ENCODE data around the gene PPP4R2. TPM values are rescaled to one million over a fixed set of nuclear protein-coding genes. Genes with fewer than 3 reads are reported as not detected.

PPP4R2 gene
- total and polyA plus RNA-seq, 2 donors (not counting 3 experiments of a cell fraction or from before 2014, with no cell fraction given), result 6.5 to 74.4 TPM

- Histone ChIP-seq H2AFZ (ENCODE audit: low read depth, low read length) (no peak overlapping the region), H3K9ac (replicated peaks; ENCODE audit: extremely low read depth, insufficient read depth, low read length) (no peak overlapping the region), H3K4me2 (ENCODE audit: insufficient read depth, low read length) (no peak overlapping the region), H3K27ac (ENCODE audit: insufficient read depth, low read depth, low read length) (no peak overlapping the region), H3K36me3 (ENCODE audit: control insufficient read depth in 2 of 2, extremely low read depth in 1 of 2, insufficient read depth in 2 of 2, low read length in 2 of 2) (no peaks in the 10 kb centered on the region), H4K20me1 (replicated peaks; ENCODE audit: control insufficient read depth, extremely low read depth, insufficient read depth, low read length) (no peaks in the 10 kb centered on the region), H3K9me3 (replicated peaks; ENCODE audit: control insufficient read depth, insufficient read depth, low read length) (no peaks in the 10 kb centered on the region), H3K27me3 (ENCODE audit: control insufficient read depth in 2 of 2, insufficient read depth in 2 of 2, low read length in 2 of 2) (peaks cover 3% of the 10 kb centered on the region in 2 experiments), H3K4me1 (ENCODE audit: control insufficient read depth, extremely low read depth, insufficient read depth, low read length) (no peaks in the 10 kb centered on the region), H3K9me1 (replicated peaks; ENCODE audit: control insufficient read depth, extremely low read depth, insufficient read depth, low read length) (no peaks in the 10 kb centered on the region), H3K4me3 (replicated peaks in 1 of 3; ENCODE audit: insufficient read depth in 1 of 3, low read depth in 1 of 3, low read length in 3 of 3) (no peak overlapping the region), H3K79me2 (ENCODE audit: control insufficient read depth, insufficient read depth, low read length) (no peaks in the 10 kb centered on the region)
- CTCF ChIA-PET, result interaction anchor here (1.0 kb wide), 1 partner anchor 11 kb away, joined by 3 read pairs; the partner anchor contains the start of gene PPP4R2
- intact Hi-C loops (cut with micrococcal nuclease), result no loop called here
- POLR2A ChIA-PET, result no interaction called here
- no peak for DNase-seq (ENCODE audit: low read depth, low spot score)
- FAIRE-seq, result no peak
- BruUV-seq (replicated peaks), result no TSS peak
- no peak for TF ChIP-seq POLR2AphosphoS5 (IDR thresholded peaks at IDR 0.05; ENCODE audit: insufficient read depth, low read depth, low read length)
- no peak for TF ChIP-seq CTCF (IDR thresholded peaks at IDR 0.05; ENCODE audit: extremely low read depth in 1 of 2, insufficient read depth in 1 of 2, low read depth in 1 of 2, low read length in 2 of 2)
- no peak for TF ChIP-seq MAX (IDR thresholded peaks at IDR 0.05; ENCODE audit: insufficient read depth, insufficient read length)
- TF ChIP-seq FOS (IDR thresholded peaks at IDR 0.05; ENCODE audit: borderline replicate concordance, insufficient read depth, low read length), result no peak
- TF ChIP-seq POLR2A (IDR thresholded peaks at IDR 0.05; ENCODE audit: low read depth, low read length), result no peak
- dilution Hi-C loops (cut with MboI; ENCODE audit: extremely low pct_ligation_motif_present, low sequenced_read_pairs), result no loop called here
Measured at GRCh38 chr3:72985576-72985975, 11.0 kb upstream of the PPP4R2 start.

All from endothelial cell of umbilical vein (primary cell).